AG09319 (cell line): ENCODE results near the gene UNC119B.

Source experiments
- DNase-seq: peaks from one replicate; pipeline ENCODE4 v3.0.0-alpha.2; 2010; ENCODE audit warnings: low read depth; ENCODE audit errors: extremely low read depth
- TF ChIP-seq, protein P1 (sequence below): IDR thresholded peaks from 2 replicates; pipeline ENCODE4 v1.5.1; 2011; ENCODE audit warnings: low read depth, mild to moderate bottlenecking, inconsistent platforms, low read length, moderate library complexity

The UNC119B gene

DNA sequence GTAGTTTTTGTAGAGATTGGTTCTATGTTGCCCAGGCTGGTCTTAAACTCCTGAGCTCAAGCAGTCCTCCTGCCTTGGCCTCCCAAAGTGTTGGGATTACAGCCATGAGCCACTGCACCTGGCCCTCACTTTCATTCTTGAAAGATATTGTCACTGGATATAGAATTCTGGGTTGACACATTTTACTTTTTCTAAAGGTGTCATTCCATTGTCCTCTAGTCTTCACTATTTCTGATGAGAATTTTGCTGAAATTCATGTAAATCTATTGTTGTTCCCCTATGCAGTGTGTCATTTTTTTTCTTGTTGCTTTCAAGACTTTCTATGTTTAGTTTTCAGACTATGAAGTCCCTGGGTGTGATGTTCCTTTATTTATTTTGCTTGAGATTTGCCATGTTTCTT, 44.5 kb downstream of the UNC119B start:
- no peak for DNase-seq
- TF ChIP-seq, protein P1, sequence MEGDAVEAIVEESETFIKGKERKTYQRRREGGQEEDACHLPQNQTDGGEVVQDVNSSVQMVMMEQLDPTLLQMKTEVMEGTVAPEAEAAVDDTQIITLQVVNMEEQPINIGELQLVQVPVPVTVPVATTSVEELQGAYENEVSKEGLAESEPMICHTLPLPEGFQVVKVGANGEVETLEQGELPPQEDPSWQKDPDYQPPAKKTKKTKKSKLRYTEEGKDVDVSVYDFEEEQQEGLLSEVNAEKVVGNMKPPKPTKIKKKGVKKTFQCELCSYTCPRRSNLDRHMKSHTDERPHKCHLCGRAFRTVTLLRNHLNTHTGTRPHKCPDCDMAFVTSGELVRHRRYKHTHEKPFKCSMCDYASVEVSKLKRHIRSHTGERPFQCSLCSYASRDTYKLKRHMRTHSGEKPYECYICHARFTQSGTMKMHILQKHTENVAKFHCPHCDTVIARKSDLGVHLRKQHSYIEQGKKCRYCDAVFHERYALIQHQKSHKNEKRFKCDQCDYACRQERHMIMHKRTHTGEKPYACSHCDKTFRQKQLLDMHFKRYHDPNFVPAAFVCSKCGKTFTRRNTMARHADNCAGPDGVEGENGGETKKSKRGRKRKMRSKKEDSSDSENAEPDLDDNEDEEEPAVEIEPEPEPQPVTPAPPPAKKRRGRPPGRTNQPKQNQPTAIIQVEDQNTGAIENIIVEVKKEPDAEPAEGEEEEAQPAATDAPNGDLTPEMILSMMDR = no peak

DNA sequence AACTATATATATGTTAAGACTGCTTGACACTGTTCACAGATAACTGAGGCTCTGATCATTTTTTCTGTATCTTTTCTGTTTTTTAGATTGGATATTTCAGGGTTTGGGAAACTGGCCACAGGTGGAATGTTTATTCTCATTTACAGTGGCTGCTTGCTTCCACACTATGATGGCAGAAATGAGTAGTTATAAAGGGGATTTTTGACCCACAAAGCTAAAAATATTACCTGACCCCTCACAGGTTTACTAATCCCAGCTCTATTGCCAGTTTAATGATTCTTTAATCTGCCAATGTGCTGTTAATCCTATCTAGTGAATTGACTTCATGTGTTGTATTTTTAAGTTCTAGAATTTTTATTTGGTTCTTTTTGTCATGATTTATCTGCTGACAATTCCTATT, 45.0 kb downstream of the UNC119B start:
- TF ChIP-seq, protein P1 = no peak
- DNase-seq = no peak

DNA sequence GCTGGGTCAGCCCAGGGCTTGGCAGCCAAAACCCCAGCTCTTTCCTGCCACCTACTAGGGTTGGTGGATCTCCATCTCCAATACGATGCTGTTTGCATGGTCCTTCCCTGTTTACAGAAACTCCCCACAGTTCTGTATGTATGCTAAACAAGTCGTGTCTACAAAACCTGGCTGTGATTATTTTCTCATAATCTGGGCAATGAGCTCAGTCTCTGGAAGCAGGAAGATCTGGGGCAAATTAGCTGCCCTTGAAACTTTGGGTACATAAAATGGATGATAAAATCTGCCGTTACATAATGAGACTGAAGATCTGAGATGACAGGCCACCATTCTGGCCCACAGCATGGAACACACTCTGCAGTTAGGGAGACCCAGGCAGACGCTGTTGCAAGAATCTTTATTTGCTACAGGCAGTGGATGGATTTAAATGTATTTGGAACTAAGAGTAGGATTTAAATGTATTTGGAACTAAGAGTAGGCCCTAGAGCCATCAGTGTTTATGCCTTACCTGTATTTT, 47.0 kb downstream of the UNC119B start:
- DNase-seq = no peak
- TF ChIP-seq, protein P1 = no peak

DNA sequence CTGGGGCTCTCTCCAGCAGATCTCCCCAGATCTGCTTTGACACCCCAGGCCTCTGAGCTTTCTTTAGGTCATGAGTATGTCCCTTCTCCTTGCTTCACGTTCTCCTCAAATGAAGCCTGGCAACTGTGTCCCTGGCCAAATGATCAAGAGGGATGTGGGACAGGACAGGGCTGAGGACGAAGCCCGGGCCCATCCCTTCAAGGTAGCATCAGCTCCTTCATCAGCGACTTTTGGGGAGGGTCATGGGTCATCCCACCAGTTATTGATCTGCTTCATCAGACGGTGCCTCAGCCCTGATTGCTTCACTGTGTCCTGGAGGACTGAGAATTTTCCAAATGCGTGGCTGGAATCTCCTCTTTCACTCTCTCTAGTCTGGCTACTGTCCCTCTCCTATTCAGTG, 47.7 kb downstream of the UNC119B start:
- TF ChIP-seq, protein P1 = no peak
- DNase-seq = no peak

DNA sequence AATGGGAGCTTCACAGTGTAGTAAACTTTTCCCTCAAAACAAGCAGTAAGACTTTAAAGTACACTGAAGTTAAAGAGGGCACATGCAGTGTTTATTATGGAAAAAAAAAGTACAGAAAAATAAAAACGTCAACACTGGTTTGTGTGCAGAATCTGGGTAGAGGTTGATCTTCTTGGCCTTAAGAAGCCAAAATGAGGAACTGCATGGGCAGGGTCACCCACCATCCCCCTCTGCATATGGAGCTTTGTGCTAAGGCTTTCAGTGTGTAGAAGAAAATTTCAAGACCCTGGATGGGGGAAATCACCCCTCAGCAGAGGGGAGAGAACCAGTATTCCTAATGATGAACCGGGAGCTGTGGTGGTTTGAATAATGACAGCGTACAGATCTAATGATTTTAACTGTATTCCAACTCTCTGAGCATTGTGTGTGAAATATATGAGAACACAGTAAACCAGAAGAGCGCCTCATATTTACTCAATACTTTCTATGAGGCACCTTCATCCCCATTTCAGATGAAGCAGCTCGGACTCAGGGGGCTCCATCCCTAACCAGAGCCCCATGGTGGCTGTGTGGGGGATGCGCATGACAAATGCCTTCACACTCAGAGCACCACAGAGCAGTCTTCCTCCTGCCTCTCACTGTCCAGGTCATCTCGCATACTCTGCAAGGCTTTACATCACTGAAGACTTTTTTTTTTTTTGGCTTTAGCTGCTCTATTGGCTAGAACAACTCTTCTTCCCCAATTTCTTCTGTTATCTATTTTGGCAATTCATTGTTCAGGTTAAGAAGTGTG, 48.7 kb downstream of the UNC119B start:
- DNase-seq = no peak
- TF ChIP-seq, protein P1 = no peak

DNA sequence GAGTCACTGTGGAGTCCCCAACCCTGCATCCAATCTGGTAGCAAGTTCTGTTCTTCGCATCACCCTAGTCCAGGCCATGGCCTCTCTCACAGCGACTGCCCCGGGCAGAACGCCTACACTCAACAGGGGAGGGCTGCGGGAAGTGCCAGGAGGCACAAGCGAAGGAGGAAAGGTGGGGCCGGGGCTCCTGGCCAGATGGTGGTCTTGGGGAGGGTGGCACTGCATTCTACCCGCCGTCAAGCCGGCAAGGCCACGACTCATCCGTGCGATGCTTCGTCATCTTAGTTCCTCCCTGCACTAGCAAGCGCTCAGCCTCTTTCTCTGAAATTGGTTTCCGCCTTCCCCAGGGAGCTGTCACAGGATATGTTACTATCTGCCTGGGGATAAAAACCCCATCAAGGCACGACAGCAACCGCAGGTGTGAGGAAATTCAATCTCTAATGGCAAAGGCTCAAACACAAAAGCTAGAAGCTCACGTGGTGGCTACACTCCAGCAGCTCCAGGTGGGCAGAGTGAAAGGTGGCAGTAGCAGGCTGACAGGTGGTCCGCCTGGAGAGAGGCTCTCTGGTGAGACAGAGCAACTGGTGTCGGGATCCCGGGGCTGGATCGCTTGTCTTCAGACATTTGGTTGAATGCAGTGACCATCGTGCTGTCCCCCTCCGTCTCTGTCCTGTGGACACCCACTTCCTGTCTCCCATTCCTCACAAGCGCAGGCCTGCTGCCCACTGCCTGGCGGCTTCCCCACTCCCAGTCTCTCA, 49.5 kb downstream of the UNC119B start:
- TF ChIP-seq, protein P1 = no peak
- no peak for DNase-seq
